ENCODE data around the gene CYP21A2.
"Not testable (repeated sequence)": the region's sequence is repeated elsewhere in the genome, so short reads cannot be mapped to it uniquely, and the experiment has no call there.

GRCh38 chr6:32029553-32029952 is 8.7 kb upstream of the CYP21A2 start:
- TF ChIP-seq CTCF (IDR thresholded peaks at IDR 0.05 in 2 of 3, conservative IDR thresholded peaks at IDR 0.05 in 1 of 3; ENCODE audit: control insufficient read depth in 2 of 3, extremely low read depth in 1 of 3, insufficient read depth in 1 of 3, low read depth in 3 of 3, low read length in 3 of 3); POLR2A (IDR thresholded peaks at IDR 0.05; ENCODE audit: low read depth, low read length); NRF1 (conservative IDR thresholded peaks at IDR 0.05; ENCODE audit: low read depth, low read length); E2F4 (IDR thresholded peaks at IDR 0.05; ENCODE audit: low read depth, low read length); CBFB (IDR thresholded peaks at IDR 0.05; ENCODE audit: low read depth); HDAC2 (IDR thresholded peaks at IDR 0.05); RAD21 (IDR thresholded peaks at IDR 0.05; ENCODE audit: insufficient read depth, low read depth, low read length); IRF5 (IDR thresholded peaks at IDR 0.05; ENCODE audit: borderline replicate concordance); ESRRA (IDR thresholded peaks at IDR 0.05; ENCODE audit: low read length); RBBP5 (conservative IDR thresholded peaks at IDR 0.05); BCLAF1 (IDR thresholded peaks at IDR 0.05): not testable (repeated sequence)
- TF ChIP-seq, protein P1, sequence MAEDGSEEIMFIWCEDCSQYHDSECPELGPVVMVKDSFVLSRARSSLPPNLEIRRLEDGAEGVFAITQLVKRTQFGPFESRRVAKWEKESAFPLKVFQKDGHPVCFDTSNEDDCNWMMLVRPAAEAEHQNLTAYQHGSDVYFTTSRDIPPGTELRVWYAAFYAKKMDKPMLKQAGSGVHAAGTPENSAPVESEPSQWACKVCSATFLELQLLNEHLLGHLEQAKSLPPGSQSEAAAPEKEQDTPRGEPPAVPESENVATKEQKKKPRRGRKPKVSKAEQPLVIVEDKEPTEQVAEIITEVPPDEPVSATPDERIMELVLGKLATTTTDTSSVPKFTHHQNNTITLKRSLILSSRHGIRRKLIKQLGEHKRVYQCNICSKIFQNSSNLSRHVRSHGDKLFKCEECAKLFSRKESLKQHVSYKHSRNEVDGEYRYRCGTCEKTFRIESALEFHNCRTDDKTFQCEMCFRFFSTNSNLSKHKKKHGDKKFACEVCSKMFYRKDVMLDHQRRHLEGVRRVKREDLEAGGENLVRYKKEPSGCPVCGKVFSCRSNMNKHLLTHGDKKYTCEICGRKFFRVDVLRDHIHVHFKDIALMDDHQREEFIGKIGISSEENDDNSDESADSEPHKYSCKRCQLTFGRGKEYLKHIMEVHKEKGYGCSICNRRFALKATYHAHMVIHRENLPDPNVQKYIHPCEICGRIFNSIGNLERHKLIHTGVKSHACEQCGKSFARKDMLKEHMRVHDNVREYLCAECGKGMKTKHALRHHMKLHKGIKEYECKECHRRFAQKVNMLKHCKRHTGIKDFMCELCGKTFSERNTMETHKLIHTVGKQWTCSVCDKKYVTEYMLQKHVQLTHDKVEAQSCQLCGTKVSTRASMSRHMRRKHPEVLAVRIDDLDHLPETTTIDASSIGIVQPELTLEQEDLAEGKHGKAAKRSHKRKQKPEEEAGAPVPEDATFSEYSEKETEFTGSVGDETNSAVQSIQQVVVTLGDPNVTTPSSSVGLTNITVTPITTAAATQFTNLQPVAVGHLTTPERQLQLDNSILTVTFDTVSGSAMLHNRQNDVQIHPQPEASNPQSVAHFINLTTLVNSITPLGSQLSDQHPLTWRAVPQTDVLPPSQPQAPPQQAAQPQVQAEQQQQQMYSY (CRISPR knock-in tag; IDR thresholded peaks at IDR 0.05) = not testable (repeated sequence)
